HEK293T (cell line): Measurements from ENCODE around the gene FCAR.
"Not testable (repeated sequence)": the region's sequence is repeated elsewhere in the genome, so short reads cannot be mapped to it uniquely, and the experiment has no call there.

Source experiments
- CTCF ChIA-PET: fragments of 350-600 bp; formaldehyde crosslinking; extraction: SDS; loops from one replicate; lab custom pipeline; 2021; ENCODE audit warnings: antibody characterized with exemption, inconsistent platforms; lab: Yijun Ruan, JAX
- POLR2A ChIA-PET: fragments of 350-600 bp; formaldehyde crosslinking; extraction: SDS; loops from one replicate; lab custom pipeline; 2020; ENCODE audit warnings: antibody characterized with exemption, inconsistent platforms; lab: Yijun Ruan, JAX
- DNase-seq: peaks from one replicate; pipeline ENCODE4 v3.0.0; 2012; ENCODE audit warnings: mixed read lengths; ENCODE audit errors: extremely low spot score
- ARNT ChIP-seq: fragments of 450-650 bp; IDR thresholded peaks from 2 replicates; pipeline ENCODE4 v1.6.1; 2017; ENCODE audit warnings: mild to moderate bottlenecking
- BHLHE40 ChIP-seq: fragments of 450-650 bp; IDR thresholded peaks from 2 replicates; pipeline ENCODE4 v1.6.1; 2016; ENCODE audit warnings: mild to moderate bottlenecking, moderate library complexity, borderline replicate concordance
- CTBP1 ChIP-seq: fragments of 450-650 bp; IDR thresholded peaks from 2 replicates; pipeline ENCODE4 v1.6.1; 2016; ENCODE audit warnings: borderline replicate concordance
- ELF4 ChIP-seq: fragments of 450-650 bp; IDR thresholded peaks from 2 replicates; pipeline ENCODE4 v1.6.1; 2017; ENCODE audit warnings: antibody characterized with exemption
- FOXA1 ChIP-seq: fragments of 450-650 bp; IDR thresholded peaks from 2 replicates; pipeline ENCODE4 v1.6.1; 2016; ENCODE audit warnings: mild to moderate bottlenecking
- FOXK2 ChIP-seq: fragments of 450-650 bp; IDR thresholded peaks from 2 replicates; pipeline ENCODE4 v1.6.1; 2016; ENCODE audit warnings: mild to moderate bottlenecking
- FOXM1 ChIP-seq: fragments of 450-650 bp; IDR thresholded peaks from 2 replicates; pipeline ENCODE4 v1.6.1; 2017; ENCODE audit warnings: mild to moderate bottlenecking, borderline replicate concordance
- HDGF ChIP-seq: fragments of 450-650 bp; IDR thresholded peaks from 2 replicates; pipeline ENCODE4 v1.6.1; 2017; ENCODE audit warnings: antibody characterized with exemption, borderline replicate concordance
- L3MBTL2 ChIP-seq: fragments of 450-650 bp; conservative IDR thresholded peaks from 2 replicates; pipeline ENCODE4 v1.6.1; 2016; ENCODE audit warnings: mild to moderate bottlenecking
- LEF1 ChIP-seq: fragments of 450-650 bp; IDR thresholded peaks from 2 replicates; pipeline ENCODE4 v1.6.1; 2017; ENCODE audit warnings: mild to moderate bottlenecking, borderline replicate concordance
- NFRKB ChIP-seq: fragments of 450-650 bp; IDR thresholded peaks from 2 replicates; pipeline ENCODE4 v1.6.1; 2016; ENCODE audit warnings: mild to moderate bottlenecking, moderate library complexity
- SP1 ChIP-seq: fragments of 450-650 bp; IDR thresholded peaks from 2 replicates; pipeline ENCODE4 v1.6.1; 2017
- SUZ12 ChIP-seq: fragments of 450-650 bp; IDR thresholded peaks from 2 replicates; pipeline ENCODE4 v1.6.1; 2016; ENCODE audit warnings: mild to moderate bottlenecking
- TARDBP ChIP-seq: fragments of 450-650 bp; IDR thresholded peaks from 2 replicates; pipeline ENCODE4 v1.6.1; 2016
- ZNF384 ChIP-seq: fragments of 450-650 bp; IDR thresholded peaks from 2 replicates; pipeline ENCODE4 v1.6.1; 2016
- TF ChIP-seq, protein P1 (sequence below): fragments of 450-650 bp; IDR thresholded peaks from 2 replicates; pipeline ENCODE4 v1.6.1; 2016

FCAR gene

DNA sequence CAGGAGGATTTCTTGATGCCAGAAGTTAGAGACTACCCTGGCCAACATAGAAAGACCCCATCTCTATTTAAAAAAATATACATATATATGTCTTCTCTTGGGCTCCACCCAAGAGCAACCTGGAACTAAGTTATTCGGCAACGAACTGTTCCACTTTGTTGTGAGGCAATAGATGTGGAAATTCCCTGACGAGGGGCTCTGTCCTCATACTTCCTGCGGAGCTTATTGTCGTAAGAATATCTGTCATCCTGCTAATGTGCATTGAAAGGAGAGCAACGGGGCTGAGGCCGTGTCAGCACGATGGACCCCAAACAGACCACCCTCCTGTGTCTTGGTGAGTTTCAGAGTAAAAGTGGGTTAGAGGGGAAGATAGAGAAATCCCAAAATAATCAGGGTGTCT lies at the start of gene FCAR:
Gene FCAR, plus strand, starts transcription at position 246 of the 400 bp plus-strand sequence. Its CDS starts 55 bp downstream, at position 301.
- ChIA-PET POLR2A (no interaction called here), CTCF (interaction anchor here (0.6 kb wide), 1 partner anchor 414 kb away, joined by 5 read pairs; no protein-coding TSS in a partner anchor)
- TF ChIP-seq SUZ12, result no peak
- no peak for TF ChIP-seq FOXA1
- TF ChIP-seq BHLHE40, result no peak
- TF ChIP-seq ZNF384, result no peak
- TF ChIP-seq, protein P1, sequence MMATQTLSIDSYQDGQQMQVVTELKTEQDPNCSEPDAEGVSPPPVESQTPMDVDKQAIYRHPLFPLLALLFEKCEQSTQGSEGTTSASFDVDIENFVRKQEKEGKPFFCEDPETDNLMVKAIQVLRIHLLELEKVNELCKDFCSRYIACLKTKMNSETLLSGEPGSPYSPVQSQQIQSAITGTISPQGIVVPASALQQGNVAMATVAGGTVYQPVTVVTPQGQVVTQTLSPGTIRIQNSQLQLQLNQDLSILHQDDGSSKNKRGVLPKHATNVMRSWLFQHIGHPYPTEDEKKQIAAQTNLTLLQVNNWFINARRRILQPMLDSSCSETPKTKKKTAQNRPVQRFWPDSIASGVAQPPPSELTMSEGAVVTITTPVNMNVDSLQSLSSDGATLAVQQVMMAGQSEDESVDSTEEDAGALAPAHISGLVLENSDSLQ, result no peak
- TF ChIP-seq FOXM1, result no peak
- TF ChIP-seq LEF1, result no peak
- no peak for TF ChIP-seq FOXK2
- TF ChIP-seq ARNT, result no peak
- TF ChIP-seq NFRKB, result no peak
- no peak for TF ChIP-seq ELF4
- no peak for TF ChIP-seq HDGF
- no peak for TF ChIP-seq SP1
- no peak for TF ChIP-seq CTBP1
- no peak for TF ChIP-seq TARDBP

DNA sequence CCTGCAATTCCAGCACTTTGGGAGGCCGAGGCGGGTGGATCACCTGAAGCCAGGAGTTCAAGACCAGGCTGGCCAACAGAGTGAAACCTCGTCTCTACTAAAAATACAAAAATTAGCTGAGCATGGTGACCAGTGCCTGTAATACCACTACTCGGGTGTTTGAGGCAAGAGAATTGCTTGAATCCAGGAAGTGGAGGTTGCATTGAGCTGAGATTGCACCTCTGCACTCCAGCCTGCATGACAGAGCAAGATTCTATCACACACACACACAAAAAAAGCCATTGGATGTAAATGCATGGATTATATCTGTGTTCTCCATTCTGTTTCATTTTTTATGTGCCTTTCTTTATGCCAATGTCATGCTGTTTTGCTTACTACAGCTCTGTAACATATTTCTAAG lies 49.6 kb upstream of the FCAR start:
- CTCF ChIA-PET, DNase-seq, POLR2A ChIA-PET: not testable (repeated sequence)

More for the DNA sequence above, at the start of gene FCAR:
- DNase-seq, result no peak

DNA sequence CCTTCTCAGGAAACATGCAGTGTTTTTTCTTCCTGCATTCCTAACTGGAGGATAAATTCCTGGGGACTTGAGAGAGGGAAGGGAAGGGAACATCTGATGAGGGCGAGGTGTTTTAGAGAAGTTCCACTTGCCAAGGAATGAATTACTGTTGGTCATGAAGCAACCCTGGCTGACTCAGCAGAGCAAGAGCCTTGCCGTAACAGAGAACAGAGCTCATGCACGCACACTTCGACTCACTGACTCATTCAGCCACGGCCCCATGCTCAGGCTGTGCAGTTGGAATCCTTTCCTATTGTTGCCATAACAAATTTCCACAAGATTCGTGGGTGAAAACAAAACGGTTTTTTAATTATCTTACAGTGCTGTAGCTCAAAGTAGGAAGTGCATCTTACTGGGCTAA lies 48.7 kb upstream of the FCAR start:
- POLR2A ChIA-PET, CTCF ChIA-PET, DNase-seq: not testable (repeated sequence)

DNA sequence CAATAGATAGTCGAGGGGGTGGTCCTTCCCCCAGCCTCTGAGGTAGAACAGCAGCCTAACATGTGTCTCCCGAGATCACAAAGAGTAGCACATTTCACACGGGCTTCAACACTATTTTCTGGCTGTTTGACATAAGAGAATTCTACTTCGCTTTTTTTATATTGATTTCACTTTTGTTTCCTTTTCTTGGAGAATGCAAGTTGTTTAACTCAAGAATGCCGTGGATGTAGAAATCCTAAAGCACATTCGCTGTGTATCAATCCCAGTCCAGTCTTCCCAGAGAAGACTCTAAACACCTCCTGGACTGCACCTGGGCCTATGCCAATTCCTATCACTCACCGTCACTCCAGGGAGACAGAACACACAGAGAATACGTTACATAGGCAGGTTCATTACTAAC lies 46.0 kb upstream of the FCAR start:
- CTCF ChIA-PET, DNase-seq, POLR2A ChIA-PET: not testable (repeated sequence)

DNA sequence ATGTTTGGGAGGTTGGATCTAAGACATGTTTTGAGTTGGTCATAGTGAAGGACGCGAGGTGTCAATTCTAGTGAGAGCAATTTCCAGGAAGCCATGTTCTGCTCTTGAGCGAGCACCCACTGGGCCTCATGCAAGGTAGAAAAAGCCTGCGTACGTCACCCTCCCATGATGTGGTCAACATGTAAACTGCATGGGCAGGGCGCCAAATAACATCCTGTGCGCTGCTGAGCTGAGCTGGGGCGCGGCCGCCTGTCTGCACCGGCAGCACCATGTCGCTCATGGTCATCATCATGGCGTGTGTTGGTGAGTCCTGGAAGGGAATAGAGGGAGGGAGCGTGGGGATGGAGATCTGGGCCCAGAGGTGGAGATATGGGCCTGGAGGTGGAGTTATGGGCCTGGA lies 41.5 kb upstream of the FCAR start, which contains the start of gene KIR2DS4:
Gene KIR2DS4, plus strand, starts transcription at position 181 of the 400 bp plus-strand sequence.
- CTCF ChIA-PET, POLR2A ChIA-PET, DNase-seq: not testable (repeated sequence)

DNA sequence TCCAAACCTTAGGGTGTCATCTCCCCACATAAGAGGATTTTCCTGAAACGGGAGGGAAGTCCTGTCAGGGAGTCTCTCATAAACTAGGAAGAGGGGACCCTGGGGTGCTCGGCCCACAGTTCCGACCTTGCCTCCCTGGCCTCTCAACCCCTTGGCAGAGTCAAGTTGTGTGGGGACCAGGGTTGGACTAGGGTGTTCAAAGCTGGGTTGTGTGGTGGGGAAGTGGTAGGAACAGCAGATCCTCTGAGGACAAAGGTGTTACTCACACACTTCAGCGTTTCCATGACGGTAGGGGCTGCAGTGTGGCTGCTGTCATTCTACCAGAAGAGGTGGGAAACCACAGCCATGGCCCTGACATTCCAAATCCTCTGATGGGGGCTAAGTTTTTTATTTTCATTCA lies 38.9 kb upstream of the FCAR start:
- CTCF ChIA-PET, POLR2A ChIA-PET, DNase-seq: not testable (repeated sequence)

DNA sequence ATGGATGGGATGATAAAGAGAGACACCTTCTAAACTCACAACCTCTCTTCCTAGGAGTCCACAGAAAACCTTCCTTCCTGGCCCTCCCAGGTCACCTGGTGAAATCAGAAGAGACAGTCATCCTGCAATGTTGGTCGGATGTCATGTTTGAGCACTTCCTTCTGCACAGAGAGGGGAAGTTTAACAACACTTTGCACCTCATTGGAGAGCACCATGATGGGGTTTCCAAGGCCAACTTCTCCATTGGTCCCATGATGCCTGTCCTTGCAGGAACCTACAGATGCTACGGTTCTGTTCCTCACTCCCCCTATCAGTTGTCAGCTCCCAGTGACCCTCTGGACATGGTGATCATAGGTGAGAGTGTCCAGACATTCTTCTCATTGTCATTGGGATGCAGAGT lies 36.5 kb upstream of the FCAR start:
- CTCF ChIA-PET, POLR2A ChIA-PET, DNase-seq: not testable (repeated sequence)

DNA sequence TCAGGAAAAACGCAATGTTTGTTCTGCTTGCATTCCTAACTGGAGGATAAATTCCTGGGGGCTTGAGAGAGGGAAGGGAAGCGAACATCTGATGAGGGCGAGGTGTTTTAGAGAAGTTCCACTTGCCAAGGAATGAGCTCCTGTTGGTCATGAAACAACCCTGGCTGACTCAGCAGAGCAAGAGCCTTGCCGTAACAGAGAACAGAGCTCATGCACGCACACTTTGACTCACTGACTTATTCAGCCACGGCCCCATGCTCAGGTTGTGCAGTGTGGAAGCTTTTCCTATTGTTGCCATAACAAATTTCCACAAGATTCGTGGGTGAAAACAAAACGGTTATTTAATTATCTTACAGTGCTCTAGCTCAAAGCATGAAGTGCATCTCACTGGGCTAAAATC lies 30.9 kb upstream of the FCAR start:
- DNase-seq, POLR2A ChIA-PET, CTCF ChIA-PET: not testable (repeated sequence)

DNA sequence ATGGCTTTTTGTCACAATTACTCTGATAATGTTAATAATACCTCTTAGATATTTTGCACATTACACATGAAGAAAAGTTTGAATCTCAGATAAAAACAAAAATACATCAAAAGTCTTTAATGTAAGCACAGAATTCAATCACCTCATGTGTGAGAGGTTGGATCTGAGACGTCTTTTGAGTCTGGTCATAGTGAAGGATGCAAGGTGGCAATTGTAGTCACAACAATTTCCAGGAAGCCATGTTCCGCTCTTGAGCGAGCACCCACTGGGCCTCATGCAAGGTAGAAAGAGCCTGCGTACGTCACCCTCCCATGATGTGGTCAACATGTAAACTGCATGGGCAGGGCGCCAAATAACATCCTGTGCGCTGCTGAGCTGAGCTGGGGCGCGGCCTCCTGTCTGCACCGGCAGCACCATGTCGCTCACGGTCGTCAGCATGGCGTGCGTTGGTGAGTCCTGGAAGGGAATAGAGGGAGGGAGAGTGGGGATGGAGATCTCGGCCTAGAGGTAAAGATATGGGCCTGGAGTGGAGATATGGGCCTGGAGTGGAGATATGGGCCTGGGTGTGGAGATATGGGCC lies 23.9 kb upstream of the FCAR start, which contains the start of gene KIR3DL2:
Gene KIR3DL2, plus strand, starts transcription at position 383 of the 580 bp plus-strand sequence. Its CDS starts 33 bp downstream, at position 416.
- POLR2A ChIA-PET, CTCF ChIA-PET, DNase-seq: not testable (repeated sequence)

DNA sequence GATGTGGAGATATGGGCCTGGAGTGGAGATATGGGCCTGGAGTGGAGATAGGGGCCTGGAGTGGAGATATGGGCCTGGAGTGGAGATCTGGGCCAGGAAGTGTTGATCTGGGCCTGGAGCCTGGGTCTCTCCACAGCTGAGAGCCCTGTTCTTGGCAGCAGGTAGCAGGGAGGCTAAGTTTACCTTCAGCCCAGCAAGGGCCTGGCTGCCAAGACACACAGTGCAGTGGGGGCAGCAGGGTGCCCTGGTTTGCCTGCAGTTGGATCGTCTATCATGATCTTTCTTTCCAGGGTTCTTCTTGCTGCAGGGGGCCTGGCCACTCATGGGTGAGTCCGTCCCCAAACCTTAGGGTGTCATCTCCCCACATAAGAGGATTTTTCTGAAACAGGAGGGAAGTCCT lies 23.1 kb upstream of the FCAR start:
- ChIA-PET CTCF (no interaction called here), POLR2A (no interaction called here)
- no peak for DNase-seq
- TF ChIP-seq BHLHE40 (no peak), CTBP1 (no peak), SP1 (no peak), FOXK2 (no peak), SUZ12 (no peak), ELF4 (no peak), FOXM1 (no peak), TARDBP (no peak), LEF1 (no peak), FOXA1 (no peak), ZNF384 (no peak), L3MBTL2 (no peak), NFRKB (no peak), HDGF (no peak)
- TF ChIP-seq, protein P1, result no peak
